HG03025 (cell line): ENCODE measurements around the gene CDR2.
"Not testable (repeated sequence)": the region's sequence is repeated elsewhere in the genome, so short reads cannot be mapped to it uniquely, and the experiment has no call there.

ENCODE experiments used
- ATAC-seq: cut with Tn5 transposase; IDR thresholded peaks from one replicate; pipeline ENCODE4 v1.9.1; 2021; ENCODE audit warnings: mild to moderate bottlenecking, moderate library complexity; ENCODE audit not compliant: unreplicated experiment, low FRiP score

The CDR2 gene

GRCh38 chr16:22374311-22375116, at the start of gene CDR2:
TSS of gene CDR2 (minus strand) at chr16:22374619. CDS start at chr16:22374309, 310 bp downstream.
- ATAC-seq = peak; percentile 91

GRCh38 chr16:22423716-22424115, 49.3 kb upstream of the CDR2 start:
- ATAC-seq = no peak

- ATAC-seq = no peak
Measured at GRCh38 chr16:22421136-22421535, 46.7 kb upstream of the CDR2 start.

- no peak for ATAC-seq
Measured at GRCh38 chr16:22420606-22421135, 46.3 kb upstream of the CDR2 start.

GRCh38 chr16:22419908-22420307, 45.5 kb upstream of the CDR2 start:
- ATAC-seq = no peak

GRCh38 chr16:22418826-22419225, 44.4 kb upstream of the CDR2 start:
- ATAC-seq = no peak

- ATAC-seq = not testable (repeated sequence)
Measured at GRCh38 chr16:22417798-22418197, 43.4 kb upstream of the CDR2 start.

- ATAC-seq = no peak
Measured at GRCh38 chr16:22417019-22417418, 42.6 kb upstream of the CDR2 start.

- no peak for ATAC-seq
Measured at GRCh38 chr16:22413819-22414218, 39.4 kb upstream of the CDR2 start.

- ATAC-seq = no peak
Measured at GRCh38 chr16:22407486-22407885, 33.1 kb upstream of the CDR2 start.

- no peak for ATAC-seq
Measured at GRCh38 chr16:22402191-22402590, 27.8 kb upstream of the CDR2 start.

GRCh38 chr16:22400900-22401299, 26.5 kb upstream of the CDR2 start:
- no peak for ATAC-seq

- no peak for ATAC-seq
Measured at GRCh38 chr16:22397931-22398330, 23.5 kb upstream of the CDR2 start.

- ATAC-seq = no peak
Measured at GRCh38 chr16:22397464-22397863, 23.0 kb upstream of the CDR2 start.

GRCh38 chr16:22395960-22396359, 21.5 kb upstream of the CDR2 start:
- ATAC-seq = no peak

- ATAC-seq = no peak
Measured at GRCh38 chr16:22394121-22394520, 19.7 kb upstream of the CDR2 start.

- no peak for ATAC-seq
Measured at GRCh38 chr16:22388101-22388644, 13.8 kb upstream of the CDR2 start.

GRCh38 chr16:22386976-22387375, 12.6 kb upstream of the CDR2 start:
- ATAC-seq = no peak

- ATAC-seq = no peak
Measured at GRCh38 chr16:22385196-22385595, 10.8 kb upstream of the CDR2 start.

GRCh38 chr16:22383827-22384226, 9.4 kb upstream of the CDR2 start:
- ATAC-seq = no peak

GRCh38 chr16:22381392-22381791, 7.0 kb upstream of the CDR2 start:
- no peak for ATAC-seq

GRCh38 chr16:22380529-22380928, 6.1 kb upstream of the CDR2 start:
- no peak for ATAC-seq
